Stimulated activated CD4-positive, alpha-beta T cell treated with anti-CD3 and anti-CD28 coated beads, TNF-alpha, amount 100 ng/mL, for 1 hour (primary cell): ENCODE measurements around the gene POU5F1.
A peak's percentile ranks its signal among the peaks of the same experiment; 100 is the strongest.
"Not testable (repeated sequence)": the region's sequence is repeated elsewhere in the genome, so short reads cannot be mapped to it uniquely, and the experiment has no call there.

Experiments used
- DNase-seq, 3 donors: peaks; one replicate each; pipeline ENCODE4 v3.0.0-alpha.2; 2020; ENCODE audit warnings: low read depth in 3 of 3, low spot score in 1 of 3

Gene POU5F1

DNA sequence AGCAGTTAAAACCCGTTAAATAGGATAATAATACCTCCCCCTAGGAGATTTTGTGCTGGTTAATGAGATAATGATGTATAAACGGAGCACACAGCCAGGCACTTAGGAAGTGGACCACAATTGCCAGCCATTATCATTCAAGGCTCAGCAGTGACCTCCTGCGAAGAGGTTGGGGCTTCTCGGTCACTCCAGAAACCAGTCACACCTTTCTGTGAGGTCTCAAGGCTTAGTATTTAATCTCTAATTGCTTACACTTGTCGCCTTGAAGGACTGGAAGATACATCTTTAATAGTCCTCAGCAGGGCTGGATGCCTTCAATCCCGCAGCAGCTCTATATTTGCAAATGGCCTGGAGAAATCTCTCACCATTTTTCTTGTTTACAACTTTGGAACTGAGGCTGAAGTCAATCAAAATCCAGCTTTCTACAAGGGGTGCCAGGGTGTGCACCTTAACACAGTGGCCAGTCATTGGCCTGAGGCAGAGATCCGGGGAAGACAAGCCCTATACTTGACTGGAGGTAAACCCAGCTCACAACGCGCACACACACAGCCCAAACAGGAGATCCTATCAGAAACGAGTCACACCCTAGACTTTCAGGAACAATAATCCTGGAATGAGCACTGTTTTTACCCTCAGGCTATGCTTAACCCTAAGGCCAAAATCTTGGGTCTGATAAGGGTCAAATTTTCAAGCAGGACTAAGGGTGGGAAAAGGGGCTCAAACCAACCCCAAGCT lies 1.2 kb downstream of the POU5F1 start:
- DNase-seq = no peak

GRCh38 chr6:31168606-31169005 lies 1.9 kb downstream of the POU5F1 start:
- no peak for DNase-seq

DNA sequence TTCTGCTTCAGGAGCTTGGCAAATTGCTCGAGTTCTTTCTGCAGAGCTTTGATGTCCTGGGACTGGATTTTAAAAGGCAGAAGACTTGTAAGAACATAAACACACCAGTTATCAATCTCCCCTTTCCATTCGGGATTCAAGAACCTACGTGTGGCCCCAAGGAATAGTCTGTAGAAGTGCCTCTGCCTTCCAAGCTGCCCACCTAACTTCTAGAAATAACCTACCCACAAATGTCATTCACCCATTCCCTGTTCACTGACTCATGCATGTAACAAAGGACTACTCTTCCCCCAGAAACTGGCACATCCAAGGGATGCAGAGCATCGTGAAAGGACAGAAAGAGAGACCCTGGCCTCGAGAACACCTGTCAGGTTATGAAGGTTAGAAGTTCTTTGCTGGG lies 4.5 kb downstream of the POU5F1 start:
- no peak for DNase-seq

DNA sequence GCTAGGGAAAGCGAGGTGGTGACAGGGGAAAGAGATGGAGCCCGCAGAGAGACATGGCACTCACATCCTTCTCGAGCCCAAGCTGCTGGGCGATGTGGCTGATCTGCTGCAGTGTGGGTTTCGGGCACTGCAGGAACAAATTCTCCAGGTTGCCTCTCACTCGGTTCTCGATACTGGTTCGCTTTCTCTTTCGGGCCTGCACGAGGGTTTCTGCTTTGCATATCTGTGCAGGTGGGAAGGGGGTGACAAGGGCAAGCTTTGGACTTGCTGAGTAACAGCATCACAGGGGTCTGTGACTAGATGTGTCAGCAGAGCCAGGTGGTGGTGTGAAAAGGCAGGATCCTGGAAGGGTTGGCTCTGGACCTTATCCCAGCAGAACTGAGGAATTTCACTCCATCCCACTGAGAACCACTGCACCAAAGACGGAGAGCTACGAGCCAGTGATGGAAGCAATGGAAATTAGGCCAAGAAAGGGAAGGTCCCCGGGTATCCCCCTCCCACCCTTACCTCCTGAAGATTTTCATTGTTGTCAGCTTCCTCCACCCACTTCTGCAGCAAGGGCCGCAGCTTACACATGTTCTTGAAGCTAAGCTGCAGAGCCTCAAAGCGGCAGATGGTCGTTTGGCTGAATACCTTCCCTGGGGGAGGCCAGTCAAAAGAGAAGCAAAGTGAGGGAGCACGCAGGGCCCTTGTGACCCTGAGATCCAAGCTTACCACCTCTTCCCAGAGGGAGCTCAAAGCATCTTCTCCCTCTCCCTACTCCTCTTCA lies 5.2 kb downstream of the POU5F1 start:
- DNase-seq = not testable (repeated sequence)

DNA sequence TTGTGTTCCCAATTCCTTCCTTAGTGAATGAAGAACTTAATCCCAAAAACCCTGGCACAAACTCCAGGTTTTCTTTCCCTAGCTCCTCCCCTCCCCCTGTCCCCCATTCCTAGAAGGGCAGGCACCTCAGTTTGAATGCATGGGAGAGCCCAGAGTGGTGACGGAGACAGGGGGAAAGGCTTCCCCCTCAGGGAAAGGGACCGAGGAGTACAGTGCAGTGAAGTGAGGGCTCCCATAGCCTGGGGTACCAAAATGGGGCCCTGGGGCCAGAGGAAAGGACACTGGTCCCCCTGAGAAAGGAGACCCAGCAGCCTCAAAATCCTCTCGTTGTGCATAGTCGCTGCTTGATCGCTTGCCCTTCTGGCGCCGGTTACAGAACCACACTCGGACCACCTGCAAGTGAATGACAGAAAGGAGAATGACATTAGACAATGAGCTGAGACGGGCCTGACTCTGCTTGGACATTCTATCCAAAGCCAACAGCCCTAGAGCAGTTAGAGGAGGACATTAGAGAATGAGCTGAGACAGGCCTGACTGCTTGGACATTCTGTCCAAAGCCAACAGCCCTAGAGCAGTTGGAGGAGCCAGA lies 5.9 kb downstream of the POU5F1 start:
- not testable (repeated sequence) for DNase-seq

GRCh38 chr6:31163922-31164321 lies 6.6 kb downstream of the POU5F1 start:
- DNase-seq = no peak

DNA sequence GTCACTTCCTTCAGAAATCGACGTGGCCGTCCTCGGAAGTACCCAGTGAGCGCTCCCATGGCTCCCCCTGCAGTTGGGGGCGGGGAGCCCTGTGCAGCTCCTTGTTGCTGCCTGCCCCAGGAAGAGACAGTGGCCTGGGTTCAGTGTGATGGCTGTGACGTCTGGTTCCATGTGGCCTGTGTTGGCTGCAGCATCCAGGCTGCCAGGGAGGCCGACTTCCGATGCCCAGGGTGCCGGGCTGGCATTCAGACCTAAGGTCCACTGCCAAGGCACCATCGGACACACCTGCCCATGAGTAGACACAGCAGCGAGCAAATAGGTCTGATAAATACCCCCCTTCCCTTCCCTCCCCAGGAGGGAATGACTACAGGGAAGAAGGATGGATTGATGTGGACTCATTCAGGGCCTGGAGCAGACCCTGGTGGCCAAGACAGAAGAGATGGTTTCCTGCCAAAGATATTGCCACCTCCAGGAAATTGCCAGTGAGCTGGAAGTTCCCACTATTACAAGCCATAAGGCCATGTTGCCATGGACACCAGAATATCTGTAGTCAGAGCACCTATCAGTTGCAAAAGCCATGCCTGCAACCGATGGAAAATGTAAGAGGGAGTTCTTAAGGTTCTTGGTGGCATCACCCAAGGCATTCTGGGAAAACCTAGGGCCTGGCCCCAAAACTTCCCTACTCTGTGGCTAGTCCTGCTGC lies 7.9 kb downstream of the POU5F1 start:
- no peak for DNase-seq

DNA sequence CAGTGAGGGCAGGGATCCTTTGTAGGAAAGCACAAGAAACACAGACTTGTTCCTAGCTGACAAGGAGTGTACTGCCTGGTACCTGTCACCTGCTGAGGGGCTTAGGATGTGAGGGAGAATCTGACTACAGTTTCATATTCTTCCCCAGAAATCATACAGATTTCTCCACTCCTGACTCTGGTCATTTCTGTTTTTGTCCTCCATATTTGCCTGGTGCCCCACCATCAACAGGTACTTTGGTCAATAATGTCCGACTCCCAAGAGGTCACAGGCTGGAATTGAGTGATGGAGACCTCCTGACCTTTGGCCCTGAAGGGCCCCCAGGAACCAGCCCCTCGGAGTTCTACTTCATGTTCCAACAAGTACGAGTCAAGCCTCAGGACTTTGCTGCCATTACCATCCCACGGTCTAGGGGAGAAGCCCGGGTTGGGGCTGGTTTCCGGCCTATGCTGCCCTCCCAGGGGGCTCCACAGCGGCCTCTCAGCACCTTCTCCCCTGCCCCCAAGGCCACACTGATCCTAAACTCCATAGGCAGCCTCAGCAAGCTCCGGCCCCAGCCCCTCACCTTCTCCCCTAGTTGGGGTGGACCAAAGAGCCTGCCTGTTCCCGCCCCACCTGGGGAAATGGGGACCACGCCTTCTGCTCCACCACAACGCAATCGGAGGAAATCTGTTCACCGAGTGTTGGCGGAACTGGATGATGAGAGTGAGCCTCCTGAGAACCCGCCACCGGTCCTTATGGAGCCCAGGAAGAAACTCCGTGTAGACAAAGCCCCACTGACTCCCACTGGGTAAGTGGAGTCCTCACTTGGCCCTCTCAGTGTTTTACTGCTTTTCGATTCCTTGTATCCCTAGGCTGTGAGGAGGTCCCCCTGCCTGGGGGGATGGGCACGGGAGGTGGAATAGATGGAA lies 9.0 kb downstream of the POU5F1 start:
- no peak for DNase-seq

- no peak for DNase-seq
Observed at GRCh38 chr6:31158863-31159855, 11.3 kb downstream of the POU5F1 start.

DNA sequence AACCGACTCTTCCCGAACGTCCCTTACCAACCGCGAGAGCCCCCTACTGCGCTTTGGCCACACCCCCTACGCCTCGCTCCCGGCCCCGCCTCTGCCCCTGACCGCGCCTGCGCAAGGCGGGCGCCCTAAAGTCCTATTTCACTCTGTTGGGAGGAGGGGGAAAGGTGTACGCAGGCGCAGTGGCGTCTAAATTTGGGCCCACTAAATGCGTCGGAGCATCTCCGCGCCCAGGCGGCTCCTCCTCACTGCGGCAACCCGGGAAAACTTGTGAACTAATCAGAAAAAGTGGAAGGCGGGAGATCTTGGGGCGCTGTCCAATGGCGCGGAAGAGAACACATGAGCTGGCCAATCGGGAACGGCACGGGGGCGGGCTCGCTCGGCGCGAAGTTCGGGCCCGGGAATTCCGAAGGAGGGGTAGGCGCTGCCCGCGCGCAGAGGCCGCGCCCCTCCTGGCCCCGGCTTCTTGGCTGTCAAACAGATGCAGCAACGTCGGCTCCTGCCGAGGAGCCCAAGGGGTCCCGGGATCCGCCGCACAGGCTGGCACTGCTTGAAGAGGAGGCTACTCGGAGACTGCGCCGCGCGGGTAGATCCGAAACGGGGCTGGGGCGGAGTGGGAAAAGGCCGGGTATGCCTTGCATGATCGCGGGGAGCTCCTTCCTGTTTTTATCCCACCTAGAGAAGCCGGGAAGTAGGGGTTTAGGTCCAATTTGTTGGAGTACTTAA lies 12.2 kb downstream of the POU5F1 start, which contains the start of gene TCF19:
TSS of gene TCF19 (plus strand) at position 450 of the 723 bp plus-strand sequence. CDS start 881 bp downstream, outside the sequence.
- DNase-seq = peak; percentile 98 to 99 (median 98)

DNA sequence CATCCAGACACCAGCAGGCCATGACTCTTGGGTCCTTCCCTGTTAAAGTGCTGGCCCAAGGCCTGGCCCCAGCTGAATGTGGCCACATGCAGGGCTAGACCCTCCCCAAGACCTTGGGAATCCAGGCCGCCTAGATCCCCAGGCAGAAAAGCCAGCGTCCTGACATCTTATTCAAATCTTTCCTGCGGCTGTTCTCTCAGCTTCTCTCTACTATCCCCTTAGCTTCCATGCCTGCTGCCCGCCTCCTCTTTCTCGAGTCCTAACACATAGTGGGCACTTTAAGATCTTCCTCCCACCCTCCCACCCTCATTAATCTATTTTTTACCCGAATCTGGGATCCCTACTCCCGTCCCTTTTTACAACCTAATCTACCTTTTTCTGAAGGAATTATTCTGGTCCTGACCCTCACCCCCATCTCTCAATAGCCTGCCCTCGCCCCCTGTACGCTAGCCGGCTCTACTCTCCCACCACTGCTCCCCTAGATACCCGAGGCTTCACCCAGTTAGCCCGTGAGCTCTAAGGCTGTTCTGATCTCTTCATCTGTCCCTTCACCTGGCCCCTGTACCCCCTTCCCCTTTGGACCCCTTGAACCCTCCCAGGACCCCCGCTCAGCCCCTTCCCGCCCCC lies 12.9 kb downstream of the POU5F1 start, which contains the start of gene CCHCR1:
TSS of gene CCHCR1 (minus strand) at position 290 of the 627 bp plus-strand sequence. CDS start at position 88, 202 bp downstream.
- no peak for DNase-seq

- DNase-seq = no peak
Observed at GRCh38 chr6:31156641-31157040, 13.8 kb downstream of the POU5F1 start.

GRCh38 chr6:31154436-31154835 lies 16.0 kb downstream of the POU5F1 start:
- DNase-seq = no peak

GRCh38 chr6:31152781-31153180 lies 17.7 kb downstream of the POU5F1 start:
- DNase-seq = no peak

- no peak for DNase-seq
Observed at GRCh38 chr6:31149827-31150447, 20.5 kb downstream of the POU5F1 start.

- DNase-seq = no peak
Observed at GRCh38 chr6:31145386-31145785, 25.1 kb downstream of the POU5F1 start.

DNA sequence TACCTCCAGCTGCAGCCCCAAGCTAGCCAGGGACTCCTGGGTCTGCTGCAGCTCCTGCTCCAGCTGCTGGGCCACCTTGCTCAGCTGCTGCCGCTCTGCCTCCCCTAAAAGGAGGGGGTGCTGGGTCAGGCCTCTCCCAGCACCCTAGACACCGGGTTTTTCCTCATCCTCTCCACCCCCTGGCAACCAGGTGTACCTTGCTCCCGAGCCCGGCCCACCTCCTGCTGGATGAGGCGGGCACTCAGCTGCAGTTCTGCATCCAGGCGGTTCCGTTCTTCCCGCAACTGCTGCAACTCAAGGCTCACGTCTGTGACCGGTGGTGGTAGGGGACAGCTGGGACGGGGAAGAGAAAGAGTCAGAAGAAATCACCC lies 25.5 kb downstream of the POU5F1 start:
- no peak for DNase-seq
